Measurements from ENCODE around the gene MAPK10.
"Not testable (repeated sequence)": the region's sequence is repeated elsewhere in the genome, so short reads cannot be mapped to it uniquely, and the experiment has no call there.

MAPK10 gene

DNA sequence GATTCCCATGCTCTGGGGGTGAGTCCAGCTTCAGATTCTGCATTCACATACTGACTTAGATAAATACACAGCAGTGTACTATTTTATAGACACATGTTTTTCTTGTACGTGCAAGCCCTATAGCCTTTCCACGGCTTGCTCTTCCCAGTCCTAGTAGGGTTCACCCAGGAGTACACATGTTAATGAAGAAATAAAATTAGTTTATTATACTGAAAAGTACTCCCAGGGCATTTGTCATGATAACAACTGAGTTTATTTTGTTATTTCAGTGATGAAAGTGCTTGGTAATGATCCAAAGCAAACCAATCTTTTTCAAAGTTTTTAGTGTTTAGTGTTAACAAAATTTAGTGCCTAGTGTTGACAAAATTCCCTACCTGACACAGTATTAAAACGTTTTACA is 21.3 kb downstream of the MAPK10 start:
- TF ChIP-seq POLR2A (IDR thresholded peaks at IDR 0.05; ENCODE audit: low read depth, low read length) = no peak
- no peak for TF ChIP-seq TAF1 (IDR thresholded peaks at IDR 0.05; ENCODE audit: borderline replicate concordance, low read depth, low read length)
- TF ChIP-seq POLR2AphosphoS5 (IDR thresholded peaks at IDR 0.05; ENCODE audit: low read depth, low read length) = no peak
- no peak for FAIRE-seq
- DNase-seq (ENCODE audit: insufficient read length) = no peak

DNA sequence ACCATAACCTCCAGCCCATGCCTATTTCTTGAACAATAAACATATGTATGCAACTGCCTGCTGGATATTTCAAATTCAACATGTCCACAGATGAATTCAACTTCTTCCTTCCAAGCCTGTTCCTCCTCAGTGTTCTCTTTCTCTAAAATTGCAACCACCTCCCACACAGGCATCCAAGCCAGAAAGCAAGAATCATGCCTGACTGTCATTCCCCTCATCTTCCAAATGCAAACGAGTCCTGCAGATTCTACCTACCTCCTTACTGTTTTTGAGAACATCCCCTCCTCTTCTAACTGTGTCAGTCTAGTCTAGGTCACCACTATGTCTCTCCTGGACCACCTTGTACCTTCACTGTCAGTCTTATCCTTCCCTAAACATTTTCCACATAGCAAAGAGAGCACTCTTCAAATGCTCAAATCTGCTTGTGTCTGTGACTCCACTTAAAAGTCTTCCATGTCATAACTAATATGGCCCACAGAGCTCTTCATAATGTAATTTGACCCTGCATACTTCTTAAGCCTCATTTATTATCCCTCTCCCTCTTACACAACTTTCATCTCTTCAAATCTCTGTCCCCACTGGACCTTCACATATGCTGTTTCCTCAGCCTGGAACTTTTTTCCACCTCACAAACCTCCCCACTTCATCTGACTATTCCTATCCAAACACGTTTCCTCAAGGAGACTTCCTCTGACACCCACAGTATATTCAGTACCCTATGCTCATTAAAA is 25.7 kb downstream of the MAPK10 start:
- TF ChIP-seq TAF1 (IDR thresholded peaks at IDR 0.05; ENCODE audit: borderline replicate concordance, low read depth, low read length) (no peak), POLR2A (IDR thresholded peaks at IDR 0.05; ENCODE audit: low read depth, low read length) (no peak), POLR2AphosphoS5 (IDR thresholded peaks at IDR 0.05; ENCODE audit: low read depth, low read length) (no peak)
- no peak for DNase-seq (ENCODE audit: insufficient read length)
- FAIRE-seq = no peak

DNA sequence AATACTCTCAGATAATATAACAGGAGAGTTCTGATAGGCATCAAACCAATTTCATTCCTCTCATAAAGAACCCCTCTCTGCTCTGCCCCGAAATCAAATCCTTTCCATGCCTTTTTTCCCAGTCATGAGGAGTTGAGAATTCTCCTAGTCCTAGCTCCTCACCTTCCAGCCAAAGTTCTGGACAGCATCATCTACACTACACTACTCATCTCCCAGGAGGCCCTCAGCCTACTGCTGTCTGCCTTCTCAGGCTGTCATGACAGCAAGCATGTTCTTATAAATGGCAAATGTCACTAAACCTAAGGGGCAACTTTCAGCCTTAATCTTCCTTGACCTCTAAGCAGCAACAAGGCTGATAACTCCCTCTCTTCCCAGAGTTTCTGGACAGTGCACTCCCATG is 26.6 kb downstream of the MAPK10 start:
- no peak for DNase-seq (ENCODE audit: insufficient read length)
- TF ChIP-seq TAF1 (IDR thresholded peaks at IDR 0.05; ENCODE audit: borderline replicate concordance, low read depth, low read length) (no peak), POLR2AphosphoS5 (IDR thresholded peaks at IDR 0.05; ENCODE audit: low read depth, low read length) (no peak), POLR2A (IDR thresholded peaks at IDR 0.05; ENCODE audit: low read depth, low read length) (no peak)
- FAIRE-seq = no peak

DNA sequence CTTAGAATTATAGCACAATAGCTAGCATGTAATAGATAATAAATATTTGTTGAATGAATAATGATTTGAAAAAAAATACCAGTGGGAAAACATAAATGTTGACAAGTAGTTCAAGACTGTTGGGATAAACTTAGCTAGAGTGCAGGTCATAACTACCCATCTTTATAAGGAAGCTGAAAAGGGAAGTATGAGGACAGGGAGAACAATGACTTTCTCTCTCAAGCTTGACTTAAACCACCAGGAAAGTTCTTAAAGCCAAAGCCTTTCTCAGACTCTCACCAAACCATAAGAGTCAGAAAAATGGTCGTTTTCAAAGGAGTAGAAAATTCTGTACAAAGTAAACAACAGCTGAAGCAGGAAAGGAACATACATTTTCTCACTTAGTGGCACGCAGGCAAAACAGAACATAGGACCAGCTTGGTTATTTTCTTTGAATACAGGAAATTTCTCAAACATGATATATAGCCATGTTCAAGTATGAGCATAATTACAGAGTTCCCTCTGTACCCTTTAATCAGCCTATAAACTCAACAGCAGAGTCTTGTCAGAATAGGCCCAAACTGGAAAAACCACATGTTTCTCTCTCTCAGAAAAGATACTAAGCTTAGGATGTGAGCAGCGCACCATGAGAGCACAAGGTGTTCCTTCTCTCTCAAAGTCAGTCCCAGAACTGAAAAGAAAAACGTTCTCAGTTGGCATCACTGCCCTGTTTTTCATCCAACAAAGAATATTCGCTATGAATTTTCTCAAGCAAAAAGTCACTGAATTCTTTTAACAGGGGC is 28.7 kb downstream of the MAPK10 start:
- no peak for DNase-seq (ENCODE audit: insufficient read length)
- FAIRE-seq = no peak
- TF ChIP-seq POLR2AphosphoS5 (IDR thresholded peaks at IDR 0.05; ENCODE audit: low read depth, low read length) (no peak), POLR2A (IDR thresholded peaks at IDR 0.05; ENCODE audit: low read depth, low read length) (no peak), TAF1 (IDR thresholded peaks at IDR 0.05; ENCODE audit: borderline replicate concordance, low read depth, low read length) (no peak)

DNA sequence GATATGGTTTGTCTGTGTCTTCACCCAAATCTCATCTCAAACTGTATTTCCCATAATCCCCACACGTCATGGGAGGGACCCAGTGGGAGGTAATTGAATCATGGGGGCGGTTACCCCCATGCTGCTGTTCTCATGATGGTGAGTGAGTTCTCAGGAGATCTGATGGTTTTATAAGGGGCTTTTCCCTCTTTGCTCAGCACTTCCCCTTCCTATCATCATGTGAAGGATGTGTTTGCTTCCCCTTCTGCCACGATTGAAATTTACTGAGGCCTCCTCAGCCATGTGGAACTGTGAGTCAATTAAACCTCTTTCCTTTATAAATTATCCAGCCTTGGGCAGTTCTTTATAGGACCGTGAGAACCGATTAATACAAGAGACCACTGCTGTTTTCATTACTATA is 29.4 kb downstream of the MAPK10 start:
- FAIRE-seq; DNase-seq (ENCODE audit: insufficient read length): not testable (repeated sequence)

DNA sequence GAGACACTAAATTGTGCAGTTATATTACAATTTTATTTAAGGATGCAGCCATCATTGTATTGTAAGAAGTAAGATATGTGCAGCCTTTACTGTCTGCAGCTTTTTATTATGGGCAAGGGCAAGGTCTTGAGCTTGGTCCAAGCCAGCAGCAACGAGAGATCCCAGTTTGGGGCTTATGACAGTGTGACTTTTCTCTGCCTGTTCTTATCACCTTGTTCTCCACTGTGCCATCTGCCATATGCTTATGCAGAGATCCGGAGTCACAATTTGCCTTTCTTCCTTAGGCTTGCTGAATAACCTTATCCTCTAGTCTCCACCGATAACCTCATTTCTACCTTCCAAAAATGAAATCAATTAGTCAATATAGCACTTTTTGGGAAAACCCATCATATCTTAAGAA is 30.4 kb downstream of the MAPK10 start:
- TF ChIP-seq POLR2AphosphoS5 (IDR thresholded peaks at IDR 0.05; ENCODE audit: low read depth, low read length) = no peak
- TF ChIP-seq TAF1 (IDR thresholded peaks at IDR 0.05; ENCODE audit: borderline replicate concordance, low read depth, low read length) = no peak
- TF ChIP-seq POLR2A (IDR thresholded peaks at IDR 0.05; ENCODE audit: low read depth, low read length) = no peak
- FAIRE-seq (no peak), DNase-seq (ENCODE audit: insufficient read length) (no peak)

DNA sequence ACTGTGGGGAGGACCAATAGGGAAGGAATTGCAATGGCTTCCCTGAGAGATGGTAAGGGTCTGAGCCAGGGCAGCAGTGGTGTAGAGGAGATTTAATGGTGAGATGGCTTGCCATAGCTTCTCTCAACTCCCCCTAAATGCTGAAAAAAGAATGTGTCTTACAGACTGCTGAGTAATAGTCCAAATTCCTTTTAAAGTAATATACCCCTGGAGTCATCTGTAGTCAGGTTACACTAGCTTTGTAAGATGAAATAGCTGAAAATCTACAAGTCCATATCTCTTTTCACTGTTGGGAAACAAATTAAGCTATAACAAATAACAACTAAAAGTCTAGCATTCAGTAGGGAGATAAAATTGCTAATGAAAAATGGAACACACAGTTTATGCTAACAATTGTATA is 33.5 kb downstream of the MAPK10 start:
- no peak for FAIRE-seq
- TF ChIP-seq TAF1 (IDR thresholded peaks at IDR 0.05; ENCODE audit: borderline replicate concordance, low read depth, low read length) (no peak), POLR2AphosphoS5 (IDR thresholded peaks at IDR 0.05; ENCODE audit: low read depth, low read length) (no peak), POLR2A (IDR thresholded peaks at IDR 0.05; ENCODE audit: low read depth, low read length) (no peak)
- DNase-seq (ENCODE audit: insufficient read length) = no peak

DNA sequence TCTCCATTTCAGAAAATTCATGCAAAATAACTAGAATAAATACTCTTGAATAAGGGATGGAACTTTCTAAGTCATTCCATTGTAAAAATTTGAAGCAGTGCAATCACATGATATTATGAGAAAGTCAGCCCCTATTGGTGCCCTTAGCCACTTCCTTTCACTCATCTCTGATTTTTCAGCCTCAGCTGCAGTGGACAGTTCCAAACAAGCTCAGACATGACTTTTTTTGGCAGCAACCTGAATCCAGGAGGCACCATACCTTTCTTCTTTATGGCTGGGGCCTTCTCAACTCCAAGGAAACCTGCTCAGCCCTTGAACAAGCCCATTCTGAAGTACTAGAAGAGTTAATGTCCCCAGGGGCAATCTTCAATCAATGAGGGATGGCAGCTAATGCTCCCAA is 40.5 kb downstream of the MAPK10 start:
- no peak for FAIRE-seq
- DNase-seq (ENCODE audit: insufficient read length) = no peak
- TF ChIP-seq TAF1 (IDR thresholded peaks at IDR 0.05; ENCODE audit: borderline replicate concordance, low read depth, low read length) = no peak
- no peak for TF ChIP-seq POLR2AphosphoS5 (IDR thresholded peaks at IDR 0.05; ENCODE audit: low read depth, low read length)
- no peak for TF ChIP-seq POLR2A (IDR thresholded peaks at IDR 0.05; ENCODE audit: low read depth, low read length)

DNA sequence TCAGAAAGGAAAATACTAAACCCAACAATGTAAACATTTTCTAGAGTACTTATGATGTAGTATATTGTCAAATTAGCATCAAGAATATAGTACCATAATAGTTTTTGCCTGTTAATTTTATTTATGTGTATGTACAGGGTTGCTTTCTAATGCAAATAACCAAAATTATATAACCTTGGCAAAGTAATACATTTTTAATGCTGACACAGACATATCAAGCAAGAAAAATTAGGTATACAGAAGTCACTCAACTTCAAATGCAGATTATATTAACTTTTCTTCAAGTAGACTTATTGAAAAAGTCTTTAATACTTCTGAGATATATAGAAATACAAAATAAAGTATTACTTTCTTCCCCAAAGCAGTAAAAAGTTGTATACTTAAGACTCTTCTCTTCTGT is 44.3 kb downstream of the MAPK10 start:
- TF ChIP-seq TAF1 (IDR thresholded peaks at IDR 0.05; ENCODE audit: borderline replicate concordance, low read depth, low read length) (no peak), POLR2A (IDR thresholded peaks at IDR 0.05; ENCODE audit: low read depth, low read length) (no peak), POLR2AphosphoS5 (IDR thresholded peaks at IDR 0.05; ENCODE audit: low read depth, low read length) (no peak)
- no peak for DNase-seq (ENCODE audit: insufficient read length)
- FAIRE-seq = no peak

DNA sequence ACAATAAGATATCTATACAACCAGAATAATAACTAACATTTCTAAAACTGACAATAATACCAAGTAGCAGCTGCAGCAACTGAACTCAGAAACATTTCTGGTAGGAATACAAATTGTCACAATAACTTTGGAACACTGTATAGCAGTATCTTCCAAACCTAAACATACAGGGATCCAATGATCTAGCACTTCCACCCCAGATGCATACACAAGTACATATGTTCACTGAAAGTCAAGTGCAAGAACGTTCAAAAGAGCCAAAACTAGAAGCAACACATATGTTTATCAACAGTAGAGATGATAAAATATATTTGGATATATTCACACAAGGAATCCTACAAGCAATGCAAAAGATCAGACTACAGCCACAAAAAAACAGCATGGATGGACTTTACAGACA is 46.2 kb downstream of the MAPK10 start:
- FAIRE-seq (no peak), DNase-seq (ENCODE audit: insufficient read length) (no peak)
- TF ChIP-seq TAF1 (IDR thresholded peaks at IDR 0.05; ENCODE audit: borderline replicate concordance, low read depth, low read length) (no peak), POLR2A (IDR thresholded peaks at IDR 0.05; ENCODE audit: low read depth, low read length) (no peak), POLR2AphosphoS5 (IDR thresholded peaks at IDR 0.05; ENCODE audit: low read depth, low read length) (no peak)

DNA sequence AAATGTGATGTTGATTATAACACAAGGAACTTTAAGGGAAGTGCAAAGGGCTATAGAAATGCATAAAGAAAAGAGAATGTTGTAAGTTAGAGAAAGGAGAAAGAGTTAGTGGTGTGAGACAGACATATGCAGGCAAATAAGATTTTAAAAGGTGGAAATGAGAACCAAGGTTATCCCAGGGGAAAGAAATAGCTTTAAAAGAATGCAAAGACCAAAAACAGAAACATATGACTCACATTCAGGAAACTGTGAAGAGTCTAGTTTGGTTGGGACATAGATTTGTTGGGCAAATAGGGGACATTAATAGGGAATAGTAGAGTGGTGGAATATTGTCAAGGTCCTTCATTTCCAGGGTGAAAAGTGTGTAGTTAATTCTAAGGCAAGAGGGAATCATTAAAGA is 52.4 kb downstream of the MAPK10 start:
- no peak for DNase-seq (ENCODE audit: insufficient read length)
- FAIRE-seq = no peak
- TF ChIP-seq POLR2AphosphoS5 (IDR thresholded peaks at IDR 0.05; ENCODE audit: low read depth, low read length) = no peak
- no peak for TF ChIP-seq TAF1 (IDR thresholded peaks at IDR 0.05; ENCODE audit: borderline replicate concordance, low read depth, low read length)

DNA sequence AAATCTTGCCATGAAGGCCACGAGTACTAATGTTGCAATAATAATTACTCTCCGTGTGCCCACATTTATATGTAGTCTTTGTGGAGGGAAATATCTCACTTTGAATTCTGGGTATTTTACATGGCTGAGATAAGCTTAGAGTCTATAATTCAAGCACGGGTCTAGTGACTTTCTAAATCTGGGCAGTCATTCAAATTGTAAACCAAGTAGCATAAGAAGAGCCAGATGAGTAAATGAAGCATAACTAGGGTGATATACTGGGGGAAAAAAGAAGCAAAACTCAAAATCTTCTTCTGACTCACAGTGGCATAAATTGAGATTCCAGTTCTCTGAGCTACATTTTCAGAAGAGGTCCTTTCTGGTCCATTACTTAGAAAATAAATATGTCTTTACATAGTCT is 53.0 kb downstream of the MAPK10 start:
- no peak for DNase-seq (ENCODE audit: insufficient read length)
- no peak for FAIRE-seq
- no peak for TF ChIP-seq TAF1 (IDR thresholded peaks at IDR 0.05; ENCODE audit: borderline replicate concordance, low read depth, low read length)
- no peak for TF ChIP-seq POLR2A (IDR thresholded peaks at IDR 0.05; ENCODE audit: low read depth, low read length)
- no peak for TF ChIP-seq POLR2AphosphoS5 (IDR thresholded peaks at IDR 0.05; ENCODE audit: low read depth, low read length)

Measured in GM12892 (cell line).